ENCODE results near the gene MYPOP. TPM values are rescaled to one million over a fixed set of nuclear protein-coding genes. Genes with fewer than 3 reads are reported as not detected.

The MYPOP gene
- total RNA-seq, 2 experiments from 2014 or later, result 5.2 to 15.6 TPM

DNA sequence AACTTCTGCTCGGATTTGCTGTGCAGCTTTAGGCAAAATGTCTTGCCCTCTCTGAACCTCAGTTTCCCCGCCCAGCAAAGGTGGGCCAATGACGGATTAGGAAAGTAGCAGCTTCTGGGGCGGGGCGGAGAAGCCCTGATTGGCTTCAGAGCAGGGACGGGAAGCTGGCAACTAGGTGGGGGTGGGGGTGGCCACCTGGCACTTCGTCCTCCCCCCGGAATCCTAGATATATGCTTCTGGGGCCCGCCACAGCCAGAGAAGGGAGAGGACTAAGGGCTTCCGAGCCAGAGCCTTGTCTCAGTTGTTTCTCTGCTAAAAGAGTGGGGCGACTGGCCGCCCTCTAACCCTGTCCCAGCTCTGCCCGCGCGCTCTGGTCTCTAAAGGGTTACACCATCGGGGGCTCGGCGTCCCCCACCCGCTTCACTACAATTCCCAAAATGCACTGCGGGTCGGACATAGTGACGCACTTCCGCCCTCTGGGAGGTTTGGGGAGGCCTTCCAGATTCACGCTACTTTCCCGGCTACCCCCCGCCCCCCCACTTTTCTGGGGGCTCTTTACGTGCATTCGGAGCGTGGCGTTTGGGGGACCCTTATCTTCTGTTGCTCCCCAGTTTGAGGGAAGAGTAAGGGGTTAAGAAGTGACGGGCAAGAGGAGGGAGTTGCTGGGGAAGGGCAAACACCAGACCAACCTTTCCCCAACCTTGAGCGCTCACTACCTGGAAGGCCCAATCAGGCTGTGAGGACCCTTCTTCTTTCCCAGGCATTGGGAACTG is 15.8 kb downstream of the MYPOP start:
- ChIA-PET POLR2A (interaction anchor here (0.6 kb wide), 3 partner anchors 29 to 384 kb away, joined by 3 to 4 read pairs (median 4); partner anchors contain the start of gene CCDC61), CTCF (ENCODE audit: unreplicated experiment) (no interaction called here)
- BruUV-seq (replicated peaks), result no TSS peak

DNA sequence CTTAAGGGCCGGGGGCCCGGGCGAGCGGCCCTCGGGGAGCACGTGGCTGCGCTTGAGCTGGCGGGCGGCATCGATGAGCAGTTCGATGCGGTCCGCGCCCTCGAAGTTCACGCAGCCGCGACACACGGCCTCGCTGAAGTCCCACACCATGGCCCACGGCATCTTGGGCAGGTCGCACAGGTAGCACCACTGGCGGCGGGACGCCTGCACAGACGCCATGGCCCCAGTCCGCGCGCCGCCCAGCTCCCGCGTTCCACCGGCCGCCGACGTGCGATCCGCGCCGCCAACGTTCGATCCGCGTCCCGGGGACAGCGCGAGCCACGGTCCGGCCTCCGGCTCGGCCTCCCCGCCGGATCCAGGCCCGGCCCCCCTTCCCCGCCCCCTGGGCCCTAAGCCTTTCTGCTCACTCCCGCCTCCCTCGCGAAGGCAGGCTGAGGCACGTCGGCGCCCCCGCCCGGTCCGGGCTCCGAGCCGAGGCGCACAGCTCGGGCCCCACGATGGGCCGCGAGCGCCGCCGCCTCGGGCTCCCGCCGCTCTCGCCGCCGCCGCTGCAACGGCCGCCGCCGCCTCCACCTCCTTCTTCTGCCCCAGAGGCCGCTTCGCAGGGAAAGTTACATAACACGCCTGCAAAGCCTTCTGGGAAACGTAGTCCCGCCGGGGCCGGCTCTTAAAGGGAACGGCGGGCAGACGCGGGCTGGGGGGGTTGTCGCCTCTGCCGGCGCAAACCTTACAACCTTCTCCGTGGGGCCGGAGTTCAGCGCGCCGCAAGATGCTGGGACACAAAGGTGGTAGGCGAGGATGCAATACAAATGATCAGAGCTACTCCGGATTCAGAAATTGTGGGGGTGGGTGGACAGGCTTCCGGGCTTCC is 16.6 kb downstream of the MYPOP start, which contains the start of gene IRF2BP1:
TSS of gene IRF2BP1 (minus strand) at position 586 of the 871 bp plus-strand sequence. CDS start at position 219, 367 bp downstream.
- Histone ChIP-seq H3K4me3 (ENCODE audit: low read depth, low read length, poor library complexity, severe bottlenecking) (peak within 1 kb of the TSS; percentile 98), H3K27ac (ENCODE audit: low read depth, low read length, poor library complexity, severe bottlenecking) (peak within 1 kb of the TSS; percentile 75), H3K4me1 (ENCODE audit: insufficient read depth, low read length, poor library complexity, severe bottlenecking) (peaks cover 44% of the 10 kb centered on the region), H3K9me2 (ENCODE audit: insufficient read depth, low read length) (no peaks in the 10 kb centered on the region), H3K4me2 (ENCODE audit: low read length) (peak within 1 kb of the TSS; percentile 95), H3K79me2 (ENCODE audit: insufficient read depth, low read depth, low read length) (peaks cover 18% of the 10 kb centered on the region; the same call in 1 of the 2 replicates), H4K20me1 (ENCODE audit: insufficient read depth, low read length) (no peaks in the 10 kb centered on the region), H3K9me3 (ENCODE audit: low read length) (no peaks in the 10 kb centered on the region), H2AFZ (ENCODE audit: low read length) (peak within 1 kb of the TSS; percentile 53), H3K36me3 (ENCODE audit: insufficient read depth, low read length) (peaks cover 19% of the 10 kb centered on the region; the same call in 1 of the 2 replicates)
- intact Hi-C loops (cut with micrococcal nuclease; ENCODE audit: unreplicated experiment), result loop anchor here (10.0 kb wide), 1 partner anchor 181 kb away; no protein-coding TSS in a partner anchor
- no TSS peak for BruUV-seq (replicated peaks)
- DNase-seq (ENCODE audit: low spot score), result peak; percentile 95
- POLR2A ChIA-PET, result interaction anchor here (0.6 kb wide), 3 partner anchors 30 to 384 kb away, joined by 3 to 4 read pairs (median 4); partner anchors contain the start of gene CCDC61
- TF ChIP-seq, protein P1, sequence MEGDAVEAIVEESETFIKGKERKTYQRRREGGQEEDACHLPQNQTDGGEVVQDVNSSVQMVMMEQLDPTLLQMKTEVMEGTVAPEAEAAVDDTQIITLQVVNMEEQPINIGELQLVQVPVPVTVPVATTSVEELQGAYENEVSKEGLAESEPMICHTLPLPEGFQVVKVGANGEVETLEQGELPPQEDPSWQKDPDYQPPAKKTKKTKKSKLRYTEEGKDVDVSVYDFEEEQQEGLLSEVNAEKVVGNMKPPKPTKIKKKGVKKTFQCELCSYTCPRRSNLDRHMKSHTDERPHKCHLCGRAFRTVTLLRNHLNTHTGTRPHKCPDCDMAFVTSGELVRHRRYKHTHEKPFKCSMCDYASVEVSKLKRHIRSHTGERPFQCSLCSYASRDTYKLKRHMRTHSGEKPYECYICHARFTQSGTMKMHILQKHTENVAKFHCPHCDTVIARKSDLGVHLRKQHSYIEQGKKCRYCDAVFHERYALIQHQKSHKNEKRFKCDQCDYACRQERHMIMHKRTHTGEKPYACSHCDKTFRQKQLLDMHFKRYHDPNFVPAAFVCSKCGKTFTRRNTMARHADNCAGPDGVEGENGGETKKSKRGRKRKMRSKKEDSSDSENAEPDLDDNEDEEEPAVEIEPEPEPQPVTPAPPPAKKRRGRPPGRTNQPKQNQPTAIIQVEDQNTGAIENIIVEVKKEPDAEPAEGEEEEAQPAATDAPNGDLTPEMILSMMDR (conservative IDR thresholded peaks at IDR 0.05; ENCODE audit: low read length), result no peak
- no peak for TF ChIP-seq EZH2phosphoT487 (IDR thresholded peaks at IDR 0.05; ENCODE audit: borderline replicate concordance, low read depth, low read length)
- CTCF ChIA-PET (ENCODE audit: unreplicated experiment), result interaction anchor here (1.1 kb wide), 1 partner anchor 69 kb away, joined by 3 read pairs; no protein-coding TSS in a partner anchor

More for the DNA sequence above, 15.8 kb downstream of the MYPOP start:
- Histone ChIP-seq H3K36me3 (ENCODE audit: insufficient read depth, low read length) (peaks cover 19% of the 10 kb centered on the region; the same call in 1 of the 2 replicates), H3K9me3 (ENCODE audit: low read length) (no peaks in the 10 kb centered on the region), H2AFZ (ENCODE audit: low read length) (peak overlapping the region; percentile 53), H3K4me3 (ENCODE audit: low read depth, low read length, poor library complexity, severe bottlenecking) (peak overlapping the region; percentile 98), H3K4me2 (ENCODE audit: low read length) (peak overlapping the region; percentile 95), H3K4me1 (ENCODE audit: insufficient read depth, low read length, poor library complexity, severe bottlenecking) (peaks cover 40% of the 10 kb centered on the region), H3K79me2 (ENCODE audit: insufficient read depth, low read depth, low read length) (peaks cover 18% of the 10 kb centered on the region; the same call in 1 of the 2 replicates), H3K27ac (ENCODE audit: low read depth, low read length, poor library complexity, severe bottlenecking) (peak overlapping the region; percentile 75), H4K20me1 (ENCODE audit: insufficient read depth, low read length) (no peaks in the 10 kb centered on the region), H3K9me2 (ENCODE audit: insufficient read depth, low read length) (no peaks in the 10 kb centered on the region)
- intact Hi-C loops (cut with micrococcal nuclease; ENCODE audit: unreplicated experiment), result loop anchor here (10.0 kb wide), 1 partner anchor 182 kb away; no protein-coding TSS in a partner anchor
- no peak for TF ChIP-seq EZH2phosphoT487 (IDR thresholded peaks at IDR 0.05; ENCODE audit: borderline replicate concordance, low read depth, low read length)
- TF ChIP-seq, protein P1 (conservative IDR thresholded peaks at IDR 0.05; ENCODE audit: low read length), result no peak
- peak; percentile 94 for DNase-seq (ENCODE audit: low spot score)
